Sigmoid colon (tissue), 4 donors: ENCODE results near the gene NFE2L3.
"Not testable (repeated sequence)": the region's sequence is repeated elsewhere in the genome, so short reads cannot be mapped to it uniquely, and the experiment has no call there.

Source experiments
- CTCF ChIP-seq, 4 experiments: fragments of 450-650 bp in 3 of 4; fragments of 200-600 bp in 1 of 4; IDR thresholded peaks; one replicate each; pipeline ENCODE4 v1.5.1; 2016 to 2019; ENCODE audit warnings: antibody characterized with exemption in 4 of 4, mild to moderate bottlenecking in 3 of 4, moderate library complexity in 2 of 4
- POLR2AphosphoS5 ChIP-seq, 4 donors: sonication (generic); formaldehyde crosslinking; IDR thresholded peaks; one replicate each; pipeline ENCODE4 v1.6.1; 2017; ENCODE audit warnings: antibody characterized with exemption in 4 of 4

- TF ChIP-seq CTCF, POLR2AphosphoS5 (IDR thresholded peaks at IDR 0.05): not testable (repeated sequence)
Measured at GRCh38 chr7:26176696-26177095, 24.7 kb downstream of the NFE2L3 start.
